GM12878 (cell line): ENCODE results near the gene DDX24. TPM values are rescaled to one million over a fixed set of nuclear protein-coding genes. Genes with fewer than 3 reads are reported as not detected.

ENCODE experiments used
- ATAC-seq: fragments of 200-7000 bp; cut with Tn5 transposase; 3 replicates; pipeline ENCODE4 v1.9.1; 2020; ENCODE audit warnings: mild to moderate bottlenecking, moderate library complexity
- BruUV-seq: library from RNA; stranded (reverse); fragments of 400-500 nt; replicated peaks from 2 replicates; lab custom pipeline; 2021; lab: Mats Ljungman, UMichigan
- CTCF ChIA-PET: fragments of 300-600 bp; sonication (Branson Sonifier 250); formaldehyde crosslinking; extraction: SDS; loops from one replicate; lab custom pipeline; 2021; ENCODE audit warnings: inconsistent platforms; lab: Yijun Ruan, JAX
- POLR2A ChIA-PET: fragments of 350-600 bp; formaldehyde crosslinking; extraction: SDS; loops from one replicate; lab custom pipeline; 2021; ENCODE audit warnings: inconsistent platforms; lab: Charles Lee
- RAD21 ChIA-PET: fragments of 300-600 bp; sonication (Branson Sonifier 250); formaldehyde crosslinking; loops from one replicate; lab custom pipeline; 2023; ENCODE audit warnings: antibody characterized with exemption; ENCODE audit not compliant: unreplicated experiment; lab: Charles Lee
- SMC1A ChIA-PET: fragments of 300-600 bp; sonication (Branson Sonifier 250); formaldehyde crosslinking; loops from one replicate; lab custom pipeline; 2023; ENCODE audit not compliant: unreplicated experiment, uncharacterized antibody; lab: Charles Lee
- DNase-seq: peaks from one replicate; pipeline ENCODE4 v3.0.0-alpha.2; 2011; ENCODE audit warnings: low read depth, low spot score
- FAIRE-seq: peaks from 3 replicates; lab custom pipeline; 2011; peaks lifted over from hg19 to GRCh38; lab: Jason Lieb, UNC
- H2AFZ ChIP-seq: 2 replicates; pipeline ENCODE4 v1.6.0; 2011; ENCODE audit warnings: low read depth, low read length, control low read depth; ENCODE audit not compliant: control insufficient read depth
- H3K27ac ChIP-seq: 2 replicates; pipeline ENCODE4 v1.5.1; 2011; ENCODE audit warnings: control low read depth; ENCODE audit not compliant: control insufficient read depth, insufficient read depth
- H3K27me3 ChIP-seq, 2 experiments: replicated peaks in 1 of 2; 2 replicates each; pipeline versions ENCODE4 v1.6.0 to v1.6.1; 2011; ENCODE audit warnings: low read length in 1 of 2; ENCODE audit not compliant: control insufficient read depth in 2 of 2, insufficient read depth in 2 of 2
- H3K36me3 ChIP-seq, 2 experiments: 2 replicates each; pipeline ENCODE4 v1.5.1; 2011; ENCODE audit warnings: low read length in 1 of 2; ENCODE audit not compliant: control insufficient read depth in 2 of 2, insufficient read depth in 2 of 2
- H3K4me1 ChIP-seq: 2 replicates; pipeline ENCODE4 v1.6.1; 2011; ENCODE audit warnings: mild to moderate bottlenecking, low read length, moderate library complexity, mixed read lengths; ENCODE audit not compliant: control insufficient read depth, insufficient read depth
- H3K4me2 ChIP-seq: 2 replicates; pipeline ENCODE4 v1.6.0; 2011; ENCODE audit warnings: control low read depth; ENCODE audit not compliant: control insufficient read depth, insufficient read depth
- H3K4me3 ChIP-seq: fragments of 200-600 bp; sonication (generic); 2 replicates; pipeline ENCODE4 v1.5.1; 2016
- H3K79me2 ChIP-seq: 2 replicates; pipeline ENCODE4 v1.6.0; 2011; ENCODE audit warnings: low read length; ENCODE audit not compliant: control insufficient read depth, insufficient read depth
- H3K9ac ChIP-seq: 2 replicates; pipeline ENCODE4 v1.8.0; 2011; ENCODE audit warnings: low read length, control low read depth, mixed read lengths; ENCODE audit not compliant: control insufficient read depth, insufficient read depth
- H3K9me3 ChIP-seq: replicated peaks from 3 replicates; pipeline ENCODE4 v1.5.1; 2011; ENCODE audit warnings: mild to moderate bottlenecking, low read length; ENCODE audit not compliant: control insufficient read depth, insufficient read depth
- H4K20me1 ChIP-seq: 2 replicates; pipeline ENCODE4 v1.6.0; 2011; ENCODE audit not compliant: control insufficient read depth, insufficient read depth
- FOS ChIP-seq: IDR thresholded peaks from 3 replicates; pipeline ENCODE4 v1.6.1; 2011; ENCODE audit warnings: borderline replicate concordance; ENCODE audit not compliant: insufficient read length; ENCODE audit errors: extremely low read depth
- FOXK2 ChIP-seq: fragments of 450-650 bp; IDR thresholded peaks from 2 replicates; pipeline ENCODE4 v1.6.1; 2017; ENCODE audit warnings: mild to moderate bottlenecking, moderate library complexity
- FOXM1 ChIP-seq: IDR thresholded peaks from 2 replicates; pipeline ENCODE4 v1.6.1; 2012; ENCODE audit warnings: low read depth, mild to moderate bottlenecking, inconsistent platforms, low read length, moderate library complexity
- GATAD2B ChIP-seq: fragments of 450-650 bp; conservative IDR thresholded peaks from 2 replicates; pipeline ENCODE4 v1.6.1; 2017; ENCODE audit warnings: low read depth, mild to moderate bottlenecking, moderate library complexity
- HDAC6 ChIP-seq: fragments of 200-600 bp; sonication (generic); IDR thresholded peaks from one replicate; pipeline ENCODE4 v1.8.0; 2017; ENCODE audit warnings: antibody characterized with exemption; ENCODE audit not compliant: unreplicated experiment
- LARP7 ChIP-seq: fragments of 450-650 bp; IDR thresholded peaks from 2 replicates; pipeline ENCODE4 v1.6.1; 2017; ENCODE audit warnings: mild to moderate bottlenecking
- PML ChIP-seq: IDR thresholded peaks from 2 replicates; pipeline ENCODE4 v1.6.1; 2012; ENCODE audit warnings: low read length, inconsistent platforms
- TCF7 ChIP-seq: IDR thresholded peaks from 2 replicates; pipeline ENCODE4 v1.6.1; 2014; ENCODE audit warnings: antibody characterized with exemption, borderline replicate concordance
- YBX1 ChIP-seq: fragments of 450-650 bp; IDR thresholded peaks from 2 replicates; pipeline ENCODE4 v1.6.1; 2016; ENCODE audit warnings: antibody characterized with exemption
- WGBS: methylation state at CpG from one replicate; pipeline ENCODE4 v1.1.6; 2016; ENCODE audit warnings: low lambda C conversion rate; ENCODE audit not compliant: insufficient replicate concordance, insufficient coverage; ENCODE audit errors: missing lambda C conversion rate; 5-methylcytosine and 5-hydroxymethylcytosine counted together
- in situ Hi-C: fragments of 300-500 bp; cut with MboI; formaldehyde crosslinking; loops from 9 replicates; pipeline ENCODE4 v1.14.3; 2018; ENCODE audit warnings: mixed read lengths
- intact Hi-C: fragments of 100-400 bp; cut with micrococcal nuclease; formaldehyde crosslinking; loops from one replicate; pipeline ENCODE4 v1.14.2; 2022; ENCODE audit not compliant: unreplicated experiment
- polyA plus RNA-seq, 11 experiments: library from polyadenylated mRNA; depleted of rRNA in 4 of 11; unstranded in 6 of 11; stranded (reverse) in 5 of 11; fragments of >200 nt; fragmentation: Nextera tagmentation in 4 of 11; fragmentation: Illumina TruSeq in 1 of 11; extraction: Ambion mirVana in 4 of 11; extraction: Trizol in 1 of 11; gene quantifications; 1 replicate in 1 of 11; 2 replicates in 10 of 11; pipeline versions ENCODE4 v1.2.1 to v1.2.3, GENCODE V29; 2011 to 2016; ENCODE audit warnings: inconsistent platforms in 2 of 11, missing spikeins in 2 of 11, low read depth in 1 of 11
- total RNA-seq, 4 experiments: library from RNA; depleted of rRNA in 3 of 4; stranded (reverse); fragments of >200 nt in 3 of 4; fragmentation: Illumina TruSeq in 1 of 4; extraction: Trizol in 1 of 4; gene quantifications; 2 replicates each; pipeline versions ENCODE4 v1.2.1 to v1.2.3, GENCODE V29; 2013 to 2021
- TF ChIP-seq, protein P1 (sequence below): IDR thresholded peaks from 2 replicates; pipeline ENCODE4 v1.6.1; 2011; ENCODE audit warnings: low read depth, low read length, improper control_type of control experiment, borderline replicate concordance
- TF ChIP-seq, protein P2 (sequence below): fragments of 450-650 bp; IDR thresholded peaks from 2 replicates; pipeline ENCODE4 v1.6.1; 2017; ENCODE audit warnings: antibody characterized with exemption, mild to moderate bottlenecking, moderate library complexity

DDX24 gene
- total and polyA plus RNA-seq, 10 of the 15 experiments (the other 5 are each of a cell fraction or from before 2014, with no cell fraction given) = 137 to 266 (median 184) TPM

DNA sequence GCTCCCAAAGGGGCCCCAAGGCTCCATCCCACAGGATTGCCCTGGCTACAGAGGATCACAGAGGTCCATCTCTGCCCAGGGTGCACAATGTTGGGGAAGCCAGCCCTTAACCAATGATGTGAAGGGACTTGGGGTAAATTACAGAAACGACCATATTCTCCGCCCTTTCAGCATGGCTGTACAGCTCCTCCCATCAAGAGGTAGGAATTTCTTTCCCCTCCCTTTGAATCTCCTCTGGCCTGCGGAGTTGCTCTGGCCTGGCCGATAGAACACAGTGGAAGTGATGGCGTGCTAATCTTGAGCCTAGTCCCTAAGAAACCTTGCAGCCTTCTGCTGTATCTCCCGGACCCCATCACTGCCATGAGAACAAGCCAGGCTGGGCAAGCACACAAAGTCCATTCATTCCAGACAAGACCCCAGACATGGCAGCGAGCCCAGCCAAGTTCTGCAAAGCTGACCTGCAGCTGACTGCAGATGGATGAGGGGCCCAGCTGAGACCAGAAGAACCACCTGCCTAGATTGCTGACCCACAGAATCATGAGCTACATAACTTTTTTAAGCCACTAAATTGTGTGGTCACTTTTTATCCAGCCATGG is 22.6 kb upstream of the DDX24 start:
- Histone ChIP-seq H2AFZ (no peak overlapping the region), H3K27ac (no peak overlapping the region), H3K27me3 (no peaks in the 10 kb centered on the region), H3K9me3 (no peaks in the 10 kb centered on the region), H3K36me3 (no peaks in the 10 kb centered on the region), H3K4me1 (no peaks in the 10 kb centered on the region), H4K20me1 (no peaks in the 10 kb centered on the region), H3K4me3 (no peak overlapping the region), H3K9ac (no peak overlapping the region), H3K4me2 (no peak overlapping the region), H3K79me2 (no peaks in the 10 kb centered on the region)
- WGBS = 79% methylated on average over 7 of the region's 7 CpGs
- TF ChIP-seq YBX1 (no peak), PML (no peak)
- intact Hi-C loops = no loop called here
- no TSS peak for BruUV-seq
- CTCF ChIA-PET = interaction anchor here (0.9 to 1.3 kb wide), 3 partner anchors 28 to 448 kb away, joined by 3 to 4 read pairs (median 3); no protein-coding TSS in a partner anchor
- POLR2A ChIA-PET = no interaction called here
- RAD21 ChIA-PET = no interaction called here
- in situ Hi-C loops = no loop called here
- DNase-seq (no peak), ATAC-seq (no peak), FAIRE-seq (no peak)
- SMC1A ChIA-PET = interaction anchor here (0.9 kb wide), 2 partner anchors 13 to 67 kb away, joined by 3 read pairs; no protein-coding TSS in a partner anchor

DNA sequence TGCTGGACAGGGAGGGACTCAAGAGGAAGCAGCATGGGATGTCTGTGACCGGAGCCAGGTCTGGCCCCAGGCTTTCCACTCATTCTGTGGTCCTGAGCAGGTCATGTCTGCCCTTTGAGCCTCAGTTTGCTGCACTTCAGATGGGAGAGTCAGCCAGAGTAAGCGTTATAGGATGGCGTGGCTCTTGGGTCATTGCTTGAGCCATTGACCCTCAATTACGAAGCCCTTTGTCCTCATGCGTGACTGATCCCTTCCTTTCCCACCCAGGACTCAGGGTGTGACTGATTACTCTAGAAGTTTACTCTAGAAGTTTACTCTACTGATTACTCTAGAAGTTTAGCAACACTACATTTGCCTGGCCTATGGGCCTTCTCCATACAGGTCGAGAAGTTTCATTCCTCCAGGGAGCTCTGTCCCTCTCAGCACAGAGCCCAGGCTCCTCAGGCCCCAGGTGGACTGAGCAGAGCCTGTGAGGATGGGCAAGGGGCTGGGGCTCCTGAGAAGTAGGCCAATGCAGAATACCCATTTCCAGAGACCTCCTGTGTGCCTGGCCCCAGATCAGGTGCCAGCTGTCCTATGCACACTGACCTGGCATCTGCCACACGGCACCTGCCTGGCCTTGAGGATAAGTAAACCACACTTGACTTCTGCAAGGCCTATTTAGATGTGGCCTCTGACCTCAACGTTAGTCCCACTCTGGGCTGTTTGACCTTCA is 21.9 kb upstream of the DDX24 start:
- TF ChIP-seq, protein P1, sequence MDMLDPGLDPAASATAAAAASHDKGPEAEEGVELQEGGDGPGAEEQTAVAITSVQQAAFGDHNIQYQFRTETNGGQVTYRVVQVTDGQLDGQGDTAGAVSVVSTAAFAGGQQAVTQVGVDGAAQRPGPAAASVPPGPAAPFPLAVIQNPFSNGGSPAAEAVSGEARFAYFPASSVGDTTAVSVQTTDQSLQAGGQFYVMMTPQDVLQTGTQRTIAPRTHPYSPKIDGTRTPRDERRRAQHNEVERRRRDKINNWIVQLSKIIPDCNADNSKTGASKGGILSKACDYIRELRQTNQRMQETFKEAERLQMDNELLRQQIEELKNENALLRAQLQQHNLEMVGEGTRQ = no peak
- TF ChIP-seq FOXK2 (no peak), FOS (no peak), HDAC6 (no peak), LARP7 (no peak), TCF7 (no peak), GATAD2B (no peak), FOXM1 (no peak)
- TF ChIP-seq, protein P2, sequence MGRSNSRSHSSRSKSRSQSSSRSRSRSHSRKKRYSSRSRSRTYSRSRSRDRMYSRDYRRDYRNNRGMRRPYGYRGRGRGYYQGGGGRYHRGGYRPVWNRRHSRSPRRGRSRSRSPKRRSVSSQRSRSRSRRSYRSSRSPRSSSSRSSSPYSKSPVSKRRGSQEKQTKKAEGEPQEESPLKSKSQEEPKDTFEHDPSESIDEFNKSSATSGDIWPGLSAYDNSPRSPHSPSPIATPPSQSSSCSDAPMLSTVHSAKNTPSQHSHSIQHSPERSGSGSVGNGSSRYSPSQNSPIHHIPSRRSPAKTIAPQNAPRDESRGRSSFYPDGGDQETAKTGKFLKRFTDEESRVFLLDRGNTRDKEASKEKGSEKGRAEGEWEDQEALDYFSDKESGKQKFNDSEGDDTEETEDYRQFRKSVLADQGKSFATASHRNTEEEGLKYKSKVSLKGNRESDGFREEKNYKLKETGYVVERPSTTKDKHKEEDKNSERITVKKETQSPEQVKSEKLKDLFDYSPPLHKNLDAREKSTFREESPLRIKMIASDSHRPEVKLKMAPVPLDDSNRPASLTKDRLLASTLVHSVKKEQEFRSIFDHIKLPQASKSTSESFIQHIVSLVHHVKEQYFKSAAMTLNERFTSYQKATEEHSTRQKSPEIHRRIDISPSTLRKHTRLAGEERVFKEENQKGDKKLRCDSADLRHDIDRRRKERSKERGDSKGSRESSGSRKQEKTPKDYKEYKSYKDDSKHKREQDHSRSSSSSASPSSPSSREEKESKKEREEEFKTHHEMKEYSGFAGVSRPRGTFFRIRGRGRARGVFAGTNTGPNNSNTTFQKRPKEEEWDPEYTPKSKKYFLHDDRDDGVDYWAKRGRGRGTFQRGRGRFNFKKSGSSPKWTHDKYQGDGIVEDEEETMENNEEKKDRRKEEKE = no peak
- ATAC-seq = no peak
- RAD21 ChIA-PET = no interaction called here

More for the DNA sequence above, 21.9 kb upstream of the DDX24 start:
- H3K4me3 ChIP-seq = no peak overlapping the region
- intact Hi-C loops (no loop called here), in situ Hi-C loops (no loop called here)
- no peaks in the 10 kb centered on the region for H3K36me3 ChIP-seq
- no peaks in the 10 kb centered on the region for H3K4me1 ChIP-seq
- ChIA-PET SMC1A (no interaction called here), POLR2A (no interaction called here), CTCF (interaction anchor here (1.3 kb wide), 1 partner anchor 34 kb away, joined by 3 read pairs; no protein-coding TSS in a partner anchor)
- H4K20me1 ChIP-seq = no peaks in the 10 kb centered on the region
- no peaks in the 10 kb centered on the region for H3K9me3 ChIP-seq
- no peak overlapping the region for H3K4me2 ChIP-seq
- no peak for DNase-seq
- H3K27ac ChIP-seq = no peak overlapping the region
- no peak overlapping the region for H2AFZ ChIP-seq
- BruUV-seq = no TSS peak
- no peak for FAIRE-seq
- no peaks in the 10 kb centered on the region for H3K79me2 ChIP-seq
- H3K27me3 ChIP-seq = no peaks in the 10 kb centered on the region
- 89% methylated on average over 8 of the region's 8 CpGs for WGBS
- no peak overlapping the region for H3K9ac ChIP-seq
